ENCODE data around the gene PIP4K2A.
"Not testable (repeated sequence)": the region's sequence is repeated elsewhere in the genome, so short reads cannot be mapped to it uniquely, and the experiment has no call there.

The PIP4K2A gene

GRCh38 chr10:22718659-22719058, 4.3 kb upstream of the PIP4K2A start:
- DNase-seq, result not testable (repeated sequence)

GRCh38 chr10:22717728-22718127, 3.4 kb upstream of the PIP4K2A start:
- no peak for DNase-seq

DNA sequence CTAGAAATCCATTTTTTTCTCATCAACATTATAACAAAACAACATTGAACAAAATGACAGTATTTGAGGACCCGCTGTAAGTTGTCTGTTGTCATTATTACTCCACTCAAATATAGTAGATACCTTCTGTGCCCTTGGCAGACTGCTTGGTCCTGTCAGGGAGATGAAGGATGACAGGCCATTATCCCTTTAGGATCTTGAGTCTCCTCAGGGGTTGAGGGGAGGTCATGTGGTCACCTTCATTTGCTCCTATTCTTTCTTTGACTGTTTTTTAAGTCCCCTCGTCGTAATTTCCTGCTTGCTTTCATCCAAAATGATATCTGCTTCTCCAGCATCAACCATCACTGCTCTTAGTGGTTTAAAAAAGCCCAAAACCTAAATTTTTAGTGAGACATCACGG, 2.6 kb upstream of the PIP4K2A start:
- DNase-seq, result no peak

- DNase-seq, result no peak
Observed at GRCh38 chr10:22715290-22715625, 880 bp upstream of the PIP4K2A start.

DNA sequence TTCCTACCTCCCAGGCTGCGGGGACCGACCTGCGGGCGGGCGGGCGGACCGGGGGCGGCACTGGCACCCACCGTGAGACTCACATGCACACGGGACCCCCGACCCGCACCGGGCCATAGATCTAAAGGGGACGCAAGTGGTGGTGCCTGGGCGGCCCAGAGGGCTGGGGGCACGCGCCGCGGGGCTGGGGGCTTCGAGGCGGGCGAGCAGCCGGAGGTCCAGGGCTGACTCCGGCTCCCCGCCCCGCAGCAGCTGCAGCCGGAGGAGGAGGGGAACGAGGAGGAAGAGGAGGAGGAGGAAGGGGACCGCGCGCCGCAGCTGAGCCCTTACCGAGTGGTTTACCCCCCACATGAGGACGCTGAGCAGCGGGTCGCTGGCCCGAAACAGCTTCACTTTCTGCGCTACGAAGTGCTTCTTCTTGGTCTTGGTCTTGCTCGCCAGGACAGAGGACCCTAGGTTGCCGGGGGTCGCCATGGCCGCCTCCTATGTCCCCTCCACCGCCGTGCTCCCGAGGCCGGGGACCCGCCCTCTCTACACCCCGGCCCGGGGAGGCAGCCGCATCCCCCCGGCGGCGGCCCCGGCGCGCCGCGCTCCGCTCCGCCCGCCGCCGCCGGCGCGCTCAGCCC, 412 bp downstream of the PIP4K2A start:
- no peak for DNase-seq

DNA sequence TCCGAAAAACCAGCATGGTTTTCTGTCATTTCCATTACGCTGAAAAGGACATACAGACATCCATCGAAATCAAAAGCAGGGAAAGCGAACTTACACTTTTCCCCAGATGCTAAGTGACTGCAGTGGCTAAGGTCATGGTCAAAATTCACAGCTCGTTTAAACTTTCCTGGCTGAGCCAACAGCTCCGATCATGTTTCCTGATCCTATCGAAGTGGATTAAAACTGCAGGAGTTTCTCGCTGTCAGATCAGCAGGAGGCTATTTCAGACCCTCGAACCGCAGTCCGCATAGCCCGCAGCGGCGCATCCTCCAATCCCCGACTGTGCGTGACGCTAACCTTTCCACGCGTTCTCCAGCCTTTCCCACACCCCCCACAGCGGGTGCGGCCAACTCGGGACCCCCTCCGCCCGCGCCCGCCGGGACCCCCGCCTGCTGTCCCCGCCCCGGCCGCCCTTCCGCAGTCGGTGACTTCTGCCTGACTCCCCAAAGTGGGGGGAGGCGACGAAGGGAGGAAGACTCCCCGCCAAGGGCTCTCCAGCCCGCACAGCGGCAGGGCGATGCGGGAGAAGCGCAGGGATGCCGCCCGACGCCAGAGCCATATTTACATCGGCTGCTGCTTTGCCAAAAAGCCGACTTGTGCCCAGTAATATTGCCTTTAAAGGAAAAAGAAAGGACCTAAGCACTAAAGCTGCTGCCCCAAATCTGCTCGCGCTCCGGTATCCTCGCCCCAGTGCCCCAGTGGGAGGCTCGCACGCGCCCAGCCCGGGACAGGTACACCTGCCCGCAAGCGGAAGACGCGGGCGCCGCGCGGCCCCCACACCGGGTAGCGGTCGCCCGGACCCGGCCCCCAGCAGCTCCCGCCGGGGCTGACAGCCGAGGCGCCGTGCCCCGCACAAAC, 1.2 kb downstream of the PIP4K2A start:
- DNase-seq, result no peak

GRCh38 chr10:22712211-22712955, 2.0 kb downstream of the PIP4K2A start:
- no peak for DNase-seq

DNA sequence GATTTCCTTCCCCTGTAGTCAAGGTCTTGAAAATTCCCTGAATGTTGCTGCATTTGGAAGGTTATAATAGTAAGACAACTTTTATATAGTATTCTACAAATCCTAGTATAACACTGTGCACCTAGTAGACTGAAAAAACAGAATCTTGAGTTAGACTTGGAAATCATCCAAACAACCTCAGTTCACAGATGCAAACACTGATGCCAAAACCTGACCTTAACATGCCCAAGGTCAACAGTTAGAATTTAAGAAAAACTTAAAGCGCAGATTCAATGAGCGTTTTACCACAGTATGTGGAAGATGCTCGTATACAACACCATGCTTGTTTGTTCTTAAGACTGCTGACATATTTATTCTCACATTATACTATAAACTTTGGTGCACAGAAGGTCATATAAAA, 3.0 kb downstream of the PIP4K2A start:
- DNase-seq, result no peak

- DNase-seq, result no peak
Observed at GRCh38 chr10:22710139-22710745, 4.1 kb downstream of the PIP4K2A start.

GRCh38 chr10:22708772-22709171, 5.6 kb downstream of the PIP4K2A start:
- no peak for DNase-seq

- DNase-seq, result no peak
Observed at GRCh38 chr10:22705527-22705926, 8.9 kb downstream of the PIP4K2A start.

GRCh38 chr10:22704942-22705341, 9.4 kb downstream of the PIP4K2A start:
- no peak for DNase-seq

DNA sequence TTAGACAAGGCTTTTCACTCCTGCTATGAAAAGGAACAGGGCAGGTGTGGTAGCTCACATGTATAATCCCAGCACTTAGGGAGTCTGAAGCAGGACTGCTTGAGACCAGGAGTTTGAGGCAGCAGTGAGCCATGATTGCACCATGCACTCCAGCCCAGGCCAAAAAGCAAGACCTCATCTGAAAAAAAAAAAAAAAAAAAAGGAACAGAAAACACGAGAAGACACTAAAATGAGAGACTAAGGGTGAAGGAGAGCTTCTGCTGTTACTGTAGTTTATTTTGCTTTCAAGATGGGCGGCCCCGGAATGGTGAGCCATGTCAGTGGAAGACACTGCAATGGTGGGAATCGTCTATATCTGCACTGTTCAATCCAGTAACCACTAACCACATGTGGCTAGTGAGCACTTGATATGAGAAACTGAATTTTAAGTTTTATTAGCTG, 9.9 kb downstream of the PIP4K2A start:
- DNase-seq, result no peak

DNA sequence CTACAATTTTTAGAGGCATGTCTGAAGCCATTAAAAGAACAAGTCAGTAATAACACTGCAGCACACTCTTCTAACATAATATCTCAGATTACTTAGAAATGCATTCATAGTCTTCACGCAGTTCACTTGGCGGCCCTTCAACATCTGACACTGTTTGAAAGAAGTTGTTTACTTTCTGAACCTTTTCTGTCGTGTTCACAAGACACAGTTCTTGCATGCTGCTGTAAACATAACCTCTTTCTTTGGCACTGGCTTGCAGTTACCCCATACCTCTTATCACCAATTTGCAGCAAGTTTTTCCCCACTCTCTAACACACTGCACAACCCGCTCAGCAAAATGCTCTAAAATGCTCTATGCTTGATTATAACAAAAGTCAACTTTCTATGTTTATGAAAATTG, 12.0 kb downstream of the PIP4K2A start:
- no peak for DNase-seq

GRCh38 chr10:22701132-22701826, 13.1 kb downstream of the PIP4K2A start:
- DNase-seq, result no peak

- DNase-seq, result no peak
Observed at GRCh38 chr10:22700489-22700888, 13.9 kb downstream of the PIP4K2A start.

GRCh38 chr10:22699976-22700375, 14.4 kb downstream of the PIP4K2A start:
- no peak for DNase-seq

- no peak for DNase-seq
Observed at GRCh38 chr10:22698941-22699440, 15.4 kb downstream of the PIP4K2A start.

- DNase-seq, result no peak
Observed at GRCh38 chr10:22697800-22698199, 16.6 kb downstream of the PIP4K2A start.

- no peak for DNase-seq
Observed at GRCh38 chr10:22697101-22697500, 17.3 kb downstream of the PIP4K2A start.

DNA sequence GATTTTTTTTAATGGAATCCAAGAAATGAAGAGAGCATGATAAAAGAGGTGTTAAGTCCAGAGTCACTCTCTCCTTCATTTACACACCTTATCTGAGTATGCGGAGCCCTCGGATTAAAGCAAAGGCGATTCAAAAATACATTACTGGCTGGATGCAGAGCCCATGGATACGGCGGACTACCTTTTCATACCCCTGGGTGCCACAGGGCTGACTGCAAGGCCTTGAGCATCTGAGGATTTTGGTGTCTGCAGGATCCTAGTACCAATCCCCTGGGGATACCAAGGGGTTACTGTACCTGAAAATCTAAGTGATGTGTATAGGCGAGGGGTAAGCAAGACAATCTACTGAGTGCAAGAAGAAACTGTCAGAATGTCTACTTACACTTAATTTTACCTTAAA, 20.5 kb downstream of the PIP4K2A start:
- DNase-seq, result no peak

- DNase-seq, result no peak
Observed at GRCh38 chr10:22693371-22693784, 21.0 kb downstream of the PIP4K2A start.

Measured in SIG-M5 (cell line).